GM12878 (cell line): ENCODE measurements around the gene ASXL2. TPM values are rescaled to one million over a fixed set of nuclear protein-coding genes. Genes with fewer than 3 reads are reported as not detected.

Source experiments
- ATAC-seq: fragments of 200-7000 bp; cut with Tn5 transposase; 3 replicates; pipeline ENCODE4 v1.9.1; 2020; ENCODE audit warnings: mild to moderate bottlenecking, moderate library complexity
- BruUV-seq: library from RNA; stranded (reverse); fragments of 400-500 nt; replicated peaks from 2 replicates; lab custom pipeline; 2021; lab: Mats Ljungman, UMichigan
- CTCF ChIA-PET: fragments of 300-600 bp; sonication (Branson Sonifier 250); formaldehyde crosslinking; extraction: SDS; loops from one replicate; lab custom pipeline; 2021; ENCODE audit warnings: inconsistent platforms; lab: Yijun Ruan, JAX
- POLR2A ChIA-PET: fragments of 350-600 bp; formaldehyde crosslinking; extraction: SDS; loops from one replicate; lab custom pipeline; 2021; ENCODE audit warnings: inconsistent platforms; lab: Charles Lee
- RAD21 ChIA-PET: fragments of 300-600 bp; sonication (Branson Sonifier 250); formaldehyde crosslinking; loops from one replicate; lab custom pipeline; 2023; ENCODE audit warnings: antibody characterized with exemption; ENCODE audit not compliant: unreplicated experiment; lab: Charles Lee
- SMC1A ChIA-PET: fragments of 300-600 bp; sonication (Branson Sonifier 250); formaldehyde crosslinking; loops from one replicate; lab custom pipeline; 2023; ENCODE audit not compliant: unreplicated experiment, uncharacterized antibody; lab: Charles Lee
- DNase-seq: peaks from one replicate; pipeline ENCODE4 v3.0.0-alpha.2; 2011; ENCODE audit warnings: low read depth, low spot score
- FAIRE-seq: peaks from 3 replicates; lab custom pipeline; 2011; peaks lifted over from hg19 to GRCh38; lab: Jason Lieb, UNC
- H2AFZ ChIP-seq: 2 replicates; pipeline ENCODE4 v1.6.0; 2011; ENCODE audit warnings: low read depth, low read length, control low read depth; ENCODE audit not compliant: control insufficient read depth
- H3K27ac ChIP-seq: 2 replicates; pipeline ENCODE4 v1.5.1; 2011; ENCODE audit warnings: control low read depth; ENCODE audit not compliant: control insufficient read depth, insufficient read depth
- H3K27me3 ChIP-seq, 2 experiments: replicated peaks in 1 of 2; 2 replicates each; pipeline versions ENCODE4 v1.6.0 to v1.6.1; 2011; ENCODE audit warnings: low read length in 1 of 2; ENCODE audit not compliant: control insufficient read depth in 2 of 2, insufficient read depth in 2 of 2
- H3K36me3 ChIP-seq, 2 experiments: 2 replicates each; pipeline ENCODE4 v1.5.1; 2011; ENCODE audit warnings: low read length in 1 of 2; ENCODE audit not compliant: control insufficient read depth in 2 of 2, insufficient read depth in 2 of 2
- H3K4me1 ChIP-seq: 2 replicates; pipeline ENCODE4 v1.6.1; 2011; ENCODE audit warnings: mild to moderate bottlenecking, low read length, moderate library complexity, mixed read lengths; ENCODE audit not compliant: control insufficient read depth, insufficient read depth
- H3K4me2 ChIP-seq: 2 replicates; pipeline ENCODE4 v1.6.0; 2011; ENCODE audit warnings: control low read depth; ENCODE audit not compliant: control insufficient read depth, insufficient read depth
- H3K4me3 ChIP-seq: fragments of 200-600 bp; sonication (generic); 2 replicates; pipeline ENCODE4 v1.5.1; 2016
- H3K79me2 ChIP-seq: 2 replicates; pipeline ENCODE4 v1.6.0; 2011; ENCODE audit warnings: low read length; ENCODE audit not compliant: control insufficient read depth, insufficient read depth
- H3K9ac ChIP-seq: 2 replicates; pipeline ENCODE4 v1.8.0; 2011; ENCODE audit warnings: low read length, control low read depth, mixed read lengths; ENCODE audit not compliant: control insufficient read depth, insufficient read depth
- H3K9me3 ChIP-seq: replicated peaks from 3 replicates; pipeline ENCODE4 v1.5.1; 2011; ENCODE audit warnings: mild to moderate bottlenecking, low read length; ENCODE audit not compliant: control insufficient read depth, insufficient read depth
- H4K20me1 ChIP-seq: 2 replicates; pipeline ENCODE4 v1.6.0; 2011; ENCODE audit not compliant: control insufficient read depth, insufficient read depth
- BMI1 ChIP-seq: fragments of 450-650 bp; IDR thresholded peaks from 2 replicates; pipeline ENCODE4 v1.6.1; 2016; ENCODE audit warnings: mild to moderate bottlenecking, moderate library complexity, borderline replicate concordance
- CBFB ChIP-seq: IDR thresholded peaks from 2 replicates; pipeline ENCODE4 v1.6.1; 2016; ENCODE audit warnings: antibody characterized with exemption, low read depth
- CUX1 ChIP-seq: IDR thresholded peaks from 2 replicates; pipeline ENCODE4 v1.6.1; 2012; ENCODE audit warnings: improper control_type of control experiment, low read depth, low read length; ENCODE audit not compliant: insufficient replicate concordance
- FOXK2 ChIP-seq: fragments of 450-650 bp; IDR thresholded peaks from 2 replicates; pipeline ENCODE4 v1.6.1; 2017; ENCODE audit warnings: mild to moderate bottlenecking, moderate library complexity
- JUNB ChIP-seq: IDR thresholded peaks from 2 replicates; pipeline ENCODE4 v1.6.1; 2016; ENCODE audit warnings: antibody characterized with exemption, mild to moderate bottlenecking
- NRF1 ChIP-seq: conservative IDR thresholded peaks from 2 replicates; pipeline ENCODE4 v1.6.1; 2011; ENCODE audit warnings: mild to moderate bottlenecking, low read depth, low read length, improper control_type of control experiment
- POLR2A ChIP-seq: IDR thresholded peaks from 2 replicates; pipeline ENCODE4 v1.6.1; 2011; ENCODE audit warnings: low read depth, mild to moderate bottlenecking, low read length
- POLR2AphosphoS5 ChIP-seq: IDR thresholded peaks from 2 replicates; pipeline ENCODE4 v1.6.1; 2011; ENCODE audit warnings: mild to moderate bottlenecking, low read length, inconsistent platforms
- SMC3 ChIP-seq: IDR thresholded peaks from 2 replicates; pipeline ENCODE4 v1.6.1; 2011; ENCODE audit warnings: low read length, improper control_type of control experiment, borderline replicate concordance
- TBL1XR1 ChIP-seq: IDR thresholded peaks from 2 replicates; pipeline ENCODE4 v1.6.1; 2012; ENCODE audit warnings: low read depth, low read length, improper control_type of control experiment
- TCF7 ChIP-seq: IDR thresholded peaks from 2 replicates; pipeline ENCODE4 v1.6.1; 2014; ENCODE audit warnings: antibody characterized with exemption, borderline replicate concordance
- ZNF207 ChIP-seq: fragments of 450-650 bp; IDR thresholded peaks from 2 replicates; pipeline ENCODE4 v1.6.1; 2014; ENCODE audit warnings: antibody characterized with exemption, mild to moderate bottlenecking, borderline replicate concordance
- WGBS: methylation state at CpG from one replicate; pipeline ENCODE4 v1.1.6; 2016; ENCODE audit warnings: low lambda C conversion rate; ENCODE audit not compliant: insufficient replicate concordance, insufficient coverage; ENCODE audit errors: missing lambda C conversion rate; 5-methylcytosine and 5-hydroxymethylcytosine counted together
- in situ Hi-C: fragments of 300-500 bp; cut with MboI; formaldehyde crosslinking; loops from 9 replicates; pipeline ENCODE4 v1.14.3; 2018; ENCODE audit warnings: mixed read lengths
- intact Hi-C: fragments of 100-400 bp; cut with micrococcal nuclease; formaldehyde crosslinking; loops from one replicate; pipeline ENCODE4 v1.14.2; 2022; ENCODE audit not compliant: unreplicated experiment
- polyA plus RNA-seq, 11 experiments: library from polyadenylated mRNA; depleted of rRNA in 4 of 11; unstranded in 6 of 11; stranded (reverse) in 5 of 11; fragments of >200 nt; fragmentation: Nextera tagmentation in 4 of 11; fragmentation: Illumina TruSeq in 1 of 11; extraction: Ambion mirVana in 4 of 11; extraction: Trizol in 1 of 11; gene quantifications; 1 replicate in 1 of 11; 2 replicates in 10 of 11; pipeline versions ENCODE4 v1.2.1 to v1.2.3, GENCODE V29; 2011 to 2016; ENCODE audit warnings: inconsistent platforms in 2 of 11, missing spikeins in 2 of 11, low read depth in 1 of 11
- total RNA-seq, 4 experiments: library from RNA; depleted of rRNA in 3 of 4; stranded (reverse); fragments of >200 nt in 3 of 4; fragmentation: Illumina TruSeq in 1 of 4; extraction: Trizol in 1 of 4; gene quantifications; 2 replicates each; pipeline versions ENCODE4 v1.2.1 to v1.2.3, GENCODE V29; 2013 to 2021
- TF ChIP-seq, protein P1 (sequence below): IDR thresholded peaks from 2 replicates; pipeline ENCODE4 v1.6.1; 2011; ENCODE audit warnings: low read depth, low read length, improper control_type of control experiment, borderline replicate concordance

Gene ASXL2
- total and polyA plus RNA-seq, 10 of the 15 experiments (the other 5 are each of a cell fraction or from before 2014, with no cell fraction given) = 1.3 to 17.7 (median 5.5) TPM

DNA sequence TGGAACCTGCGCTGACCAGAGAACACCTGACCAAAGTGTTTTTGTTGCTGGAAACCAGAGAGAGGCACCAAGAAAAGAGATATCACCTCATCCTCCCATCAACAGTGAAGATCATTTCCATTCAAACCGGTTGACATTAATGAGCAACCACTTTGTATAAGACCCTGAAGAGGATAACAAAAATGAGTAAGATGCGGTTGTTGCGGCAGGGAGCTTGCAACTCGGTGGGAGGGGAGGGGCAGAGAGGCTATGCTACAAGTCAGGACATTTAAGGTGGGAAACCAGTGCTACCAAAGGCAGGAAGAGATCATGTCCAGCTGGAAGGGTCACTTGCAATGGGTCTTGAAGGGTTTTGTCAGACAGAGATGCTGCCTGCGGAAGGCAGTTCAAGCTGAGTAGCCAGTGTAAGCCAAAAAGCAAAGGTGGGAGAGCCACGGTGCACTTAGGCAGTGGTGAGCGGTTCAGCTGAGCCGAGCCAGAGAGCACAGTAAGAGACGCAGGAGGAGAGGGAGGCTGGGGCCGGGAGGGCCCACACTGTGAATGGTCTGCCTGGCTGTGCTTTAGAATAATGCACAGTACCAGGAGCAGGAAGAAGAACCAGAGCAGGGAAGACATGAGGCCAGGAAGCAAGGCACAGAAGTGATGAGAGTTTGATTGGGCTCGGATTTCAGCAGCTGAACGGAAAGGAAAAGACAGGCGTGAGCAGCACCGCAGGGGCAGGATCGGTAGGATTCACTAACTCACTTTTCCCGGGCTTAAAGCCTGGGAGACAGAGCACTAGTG, 180.5 kb downstream of the ASXL2 start:
- Histone ChIP-seq H3K9me3 (no peaks in the 10 kb centered on the region), H3K4me2 (no peak overlapping the region), H3K79me2 (no peaks in the 10 kb centered on the region), H4K20me1 (no peaks in the 10 kb centered on the region), H3K4me1 (no peaks in the 10 kb centered on the region), H3K27me3 (peaks cover 4 to 5% of the 10 kb centered on the region in 2 experiments; a peak in 2 of 4 replicates), H2AFZ (no peak overlapping the region), H3K4me3 (no peak overlapping the region), H3K27ac (no peak overlapping the region), H3K36me3 (no peaks in the 10 kb centered on the region), H3K9ac (no peak overlapping the region)
- ChIA-PET CTCF (interaction anchor here (1.0 to 7.2 kb wide), 8 partner anchors 12 to 722 kb away, joined by 3 to 162 read pairs (median 4); no protein-coding TSS in a partner anchor), POLR2A (interaction anchor here (0.5 kb wide), 2 partner anchors 9 to 44 kb away, joined by 3 read pairs; no protein-coding TSS in a partner anchor), RAD21 (interaction anchor here (1.4 to 5.1 kb wide), 2 partner anchors 90 to 105 kb away, joined by 4 to 50 read pairs; no protein-coding TSS in a partner anchor), SMC1A (interaction anchor here (1.4 to 7.4 kb wide), 4 partner anchors 10 to 94 kb away, joined by 3 to 72 read pairs (median 4); no protein-coding TSS in a partner anchor)
- in situ Hi-C loops = no loop called here
- WGBS = 37% methylated on average over 17 of the region's 17 CpGs
- DNase-seq (no peak), FAIRE-seq (no peak), ATAC-seq (no peak)
- no peak for TF ChIP-seq CUX1
- TF ChIP-seq BMI1 = no peak
- TF ChIP-seq POLR2AphosphoS5 = no peak
- no peak for TF ChIP-seq NRF1
- no peak for TF ChIP-seq JUNB
- no peak for TF ChIP-seq SMC3
- TF ChIP-seq TBL1XR1 = no peak
- TF ChIP-seq CBFB = no peak
- no peak for TF ChIP-seq TCF7
- TF ChIP-seq, protein P1, sequence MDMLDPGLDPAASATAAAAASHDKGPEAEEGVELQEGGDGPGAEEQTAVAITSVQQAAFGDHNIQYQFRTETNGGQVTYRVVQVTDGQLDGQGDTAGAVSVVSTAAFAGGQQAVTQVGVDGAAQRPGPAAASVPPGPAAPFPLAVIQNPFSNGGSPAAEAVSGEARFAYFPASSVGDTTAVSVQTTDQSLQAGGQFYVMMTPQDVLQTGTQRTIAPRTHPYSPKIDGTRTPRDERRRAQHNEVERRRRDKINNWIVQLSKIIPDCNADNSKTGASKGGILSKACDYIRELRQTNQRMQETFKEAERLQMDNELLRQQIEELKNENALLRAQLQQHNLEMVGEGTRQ = no peak
- no peak for TF ChIP-seq FOXK2
- no peak for TF ChIP-seq ZNF207
- TF ChIP-seq POLR2A = no peak
- intact Hi-C loops = no loop called here
- BruUV-seq = no TSS peak
